NCI-H1048 (cell line): ENCODE data around the gene SLC17A7.
"Not testable (repeated sequence)": the region's sequence is repeated elsewhere in the genome, so short reads cannot be mapped to it uniquely, and the experiment has no call there.

Experiments
- DNase-seq: peaks from one replicate; lab custom pipeline; 2025; lab: John Stamatoyannopoulos, UW

Gene SLC17A7

GRCh38 chr19:49469828-49470614, 28.7 kb upstream of the SLC17A7 start:
- DNase-seq = no peak

- no peak for DNase-seq
Measured at GRCh38 chr19:49468746-49469447, 27.6 kb upstream of the SLC17A7 start.

- DNase-seq = no peak
Measured at GRCh38 chr19:49468199-49468598, 26.9 kb upstream of the SLC17A7 start.

- no peak for DNase-seq
Measured at GRCh38 chr19:49465371-49465770, 24.0 kb upstream of the SLC17A7 start.

GRCh38 chr19:49463960-49464740, 22.8 kb upstream of the SLC17A7 start:
- DNase-seq = no peak

GRCh38 chr19:49462492-49462891, 21.2 kb upstream of the SLC17A7 start:
- DNase-seq = no peak

GRCh38 chr19:49461656-49462055, 20.3 kb upstream of the SLC17A7 start:
- DNase-seq = no peak

GRCh38 chr19:49461130-49461529, 19.8 kb upstream of the SLC17A7 start:
- DNase-seq = not testable (repeated sequence)

- no peak for DNase-seq
Measured at GRCh38 chr19:49459388-49459787, 18.1 kb upstream of the SLC17A7 start.

GRCh38 chr19:49458567-49458903, 17.2 kb upstream of the SLC17A7 start:
- no peak for DNase-seq

- DNase-seq = no peak
Measured at GRCh38 chr19:49456326-49456725, 15.0 kb upstream of the SLC17A7 start.

- no peak for DNase-seq
Measured at GRCh38 chr19:49455773-49456172, 14.4 kb upstream of the SLC17A7 start.

GRCh38 chr19:49453757-49454240, 12.5 kb upstream of the SLC17A7 start:
- DNase-seq = no peak

GRCh38 chr19:49453013-49453756, 11.9 kb upstream of the SLC17A7 start, which contains the start of gene ALDH16A1:
Gene ALDH16A1, plus strand, starts transcription at chr19:49453225. Its CDS starts 107 bp downstream, at chr19:49453332.
- peak; percentile 91 for DNase-seq

- peak; percentile 93 for DNase-seq
Measured at GRCh38 chr19:49451430-49452181, 10.3 kb upstream of the SLC17A7 start, which contains the start of gene PIH1D1. Gene PIH1D1, minus strand, starts transcription at chr19:49451814. Its CDS starts 240 bp downstream, at chr19:49451574.

- no peak for DNase-seq
Measured at GRCh38 chr19:49450405-49450804, 9.1 kb upstream of the SLC17A7 start.

- DNase-seq = no peak
Measured at GRCh38 chr19:49448432-49448786, 7.1 kb upstream of the SLC17A7 start.

- DNase-seq = peak; percentile 71
Measured at GRCh38 chr19:49447485-49448431, 6.4 kb upstream of the SLC17A7 start.

- DNase-seq = no peak
Measured at GRCh38 chr19:49445997-49446396, 4.7 kb upstream of the SLC17A7 start.
